ENCODE measurements around the gene EPG5. TPM values are rescaled to one million over a fixed set of nuclear protein-coding genes. Genes with fewer than 3 reads are reported as not detected.

The EPG5 gene
- total and polyA plus RNA-seq, 10 of the 15 experiments (the other 5 are each of a cell fraction or from before 2014, with no cell fraction given): 1.9 to 27.7 (median 9.0) TPM

DNA sequence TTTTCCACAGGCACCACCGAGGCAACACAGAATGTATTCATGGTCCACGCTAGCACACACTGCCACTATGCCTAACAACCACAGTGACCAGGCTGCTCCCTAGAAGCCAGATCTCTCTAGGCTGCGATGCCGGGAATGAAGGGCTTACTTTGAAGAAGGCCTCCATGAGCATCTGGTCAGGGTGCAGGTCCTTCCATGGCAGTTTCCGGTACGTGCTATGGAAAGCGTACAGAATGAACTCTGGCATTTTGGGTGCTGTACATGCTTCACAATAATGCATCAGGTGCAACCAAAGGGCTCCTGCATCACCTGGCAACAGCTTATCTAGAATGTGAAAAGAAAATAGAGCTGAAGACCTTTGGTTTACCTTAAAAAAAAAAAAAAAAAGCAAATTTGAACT is 96.7 kb downstream of the EPG5 start:
- DNase-seq (ENCODE audit: low read depth, low spot score) (no peak), FAIRE-seq (no peak), ATAC-seq (no peak)
- Histone ChIP-seq H3K4me3 (no peak overlapping the region), H4K20me1 (ENCODE audit: control insufficient read depth, insufficient read depth) (no peaks in the 10 kb centered on the region), H3K27ac (ENCODE audit: control insufficient read depth, insufficient read depth) (no peak overlapping the region), H3K4me2 (ENCODE audit: control insufficient read depth, insufficient read depth) (no peak overlapping the region), H3K4me1 (ENCODE audit: control insufficient read depth, insufficient read depth, low read length) (peaks cover 18% of the 10 kb centered on the region), H3K9me3 (replicated peaks; ENCODE audit: control insufficient read depth, insufficient read depth, low read length) (peaks cover 18% of the 10 kb centered on the region), H2AFZ (ENCODE audit: control insufficient read depth, low read depth, low read length) (no peak overlapping the region), H3K9ac (ENCODE audit: control insufficient read depth, insufficient read depth, low read length) (no peak overlapping the region), H3K36me3 (ENCODE audit: control insufficient read depth in 2 of 2, insufficient read depth in 2 of 2, low read length in 1 of 2) (peaks cover 4 to 16% of the 10 kb centered on the region in 2 experiments; a peak in 3 of 4 replicates), H3K79me2 (ENCODE audit: control insufficient read depth, insufficient read depth, low read length) (no peaks in the 10 kb centered on the region), H3K27me3 (replicated peaks in 1 of 2; ENCODE audit: control insufficient read depth in 2 of 2, insufficient read depth in 2 of 2, low read length in 1 of 2) (no peaks in the 10 kb centered on the region)
- RAD21 ChIA-PET (ENCODE audit: unreplicated experiment): interaction anchor here (0.8 kb wide), 1 partner anchor 9 kb away, joined by 4 read pairs; no protein-coding TSS in a partner anchor
- intact Hi-C loops (cut with micrococcal nuclease; ENCODE audit: unreplicated experiment): no loop called here
- in situ Hi-C loops (cut with MboI): no loop called here
- POLR2A ChIA-PET: no interaction called here
- BruUV-seq (replicated peaks): no TSS peak
- CTCF ChIA-PET: interaction anchor here (0.6 to 10.8 kb wide), 3 partner anchors 9 to 204 kb away, joined by 3 to 81 read pairs (median 4); no protein-coding TSS in a partner anchor
- TF ChIP-seq TCF7 (IDR thresholded peaks at IDR 0.05; ENCODE audit: borderline replicate concordance) (no peak), MEF2A (IDR thresholded peaks at IDR 0.05; ENCODE audit: insufficient read depth, low read depth, low read length) (no peak), ZNF24 (IDR thresholded peaks at IDR 0.05) (no peak), ESRRA (IDR thresholded peaks at IDR 0.05; ENCODE audit: low read length) (no peak), CBX5 (IDR thresholded peaks at IDR 0.05; ENCODE audit: low read depth) (no peak), ZNF622 (IDR thresholded peaks at IDR 0.05) (no peak), PAX8 (IDR thresholded peaks at IDR 0.05) (no peak), BMI1 (IDR thresholded peaks at IDR 0.05; ENCODE audit: borderline replicate concordance) (no peak)
- TF ChIP-seq, protein P1, sequence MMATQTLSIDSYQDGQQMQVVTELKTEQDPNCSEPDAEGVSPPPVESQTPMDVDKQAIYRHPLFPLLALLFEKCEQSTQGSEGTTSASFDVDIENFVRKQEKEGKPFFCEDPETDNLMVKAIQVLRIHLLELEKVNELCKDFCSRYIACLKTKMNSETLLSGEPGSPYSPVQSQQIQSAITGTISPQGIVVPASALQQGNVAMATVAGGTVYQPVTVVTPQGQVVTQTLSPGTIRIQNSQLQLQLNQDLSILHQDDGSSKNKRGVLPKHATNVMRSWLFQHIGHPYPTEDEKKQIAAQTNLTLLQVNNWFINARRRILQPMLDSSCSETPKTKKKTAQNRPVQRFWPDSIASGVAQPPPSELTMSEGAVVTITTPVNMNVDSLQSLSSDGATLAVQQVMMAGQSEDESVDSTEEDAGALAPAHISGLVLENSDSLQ (IDR thresholded peaks at IDR 0.05): no peak
- TF ChIP-seq, protein P2, sequence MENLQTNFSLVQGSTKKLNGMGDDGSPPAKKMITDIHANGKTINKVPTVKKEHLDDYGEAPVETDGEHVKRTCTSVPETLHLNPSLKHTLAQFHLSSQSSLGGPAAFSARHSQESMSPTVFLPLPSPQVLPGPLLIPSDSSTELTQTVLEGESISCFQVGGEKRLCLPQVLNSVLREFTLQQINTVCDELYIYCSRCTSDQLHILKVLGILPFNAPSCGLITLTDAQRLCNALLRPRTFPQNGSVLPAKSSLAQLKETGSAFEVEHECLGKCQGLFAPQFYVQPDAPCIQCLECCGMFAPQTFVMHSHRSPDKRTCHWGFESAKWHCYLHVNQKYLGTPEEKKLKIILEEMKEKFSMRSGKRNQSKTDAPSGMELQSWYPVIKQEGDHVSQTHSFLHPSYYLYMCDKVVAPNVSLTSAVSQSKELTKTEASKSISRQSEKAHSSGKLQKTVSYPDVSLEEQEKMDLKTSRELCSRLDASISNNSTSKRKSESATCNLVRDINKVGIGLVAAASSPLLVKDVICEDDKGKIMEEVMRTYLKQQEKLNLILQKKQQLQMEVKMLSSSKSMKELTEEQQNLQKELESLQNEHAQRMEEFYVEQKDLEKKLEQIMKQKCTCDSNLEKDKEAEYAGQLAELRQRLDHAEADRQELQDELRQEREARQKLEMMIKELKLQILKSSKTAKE (IDR thresholded peaks at IDR 0.05; ENCODE audit: low read depth, poor library complexity, severe bottlenecking): no peak
- TF ChIP-seq, protein P3, sequence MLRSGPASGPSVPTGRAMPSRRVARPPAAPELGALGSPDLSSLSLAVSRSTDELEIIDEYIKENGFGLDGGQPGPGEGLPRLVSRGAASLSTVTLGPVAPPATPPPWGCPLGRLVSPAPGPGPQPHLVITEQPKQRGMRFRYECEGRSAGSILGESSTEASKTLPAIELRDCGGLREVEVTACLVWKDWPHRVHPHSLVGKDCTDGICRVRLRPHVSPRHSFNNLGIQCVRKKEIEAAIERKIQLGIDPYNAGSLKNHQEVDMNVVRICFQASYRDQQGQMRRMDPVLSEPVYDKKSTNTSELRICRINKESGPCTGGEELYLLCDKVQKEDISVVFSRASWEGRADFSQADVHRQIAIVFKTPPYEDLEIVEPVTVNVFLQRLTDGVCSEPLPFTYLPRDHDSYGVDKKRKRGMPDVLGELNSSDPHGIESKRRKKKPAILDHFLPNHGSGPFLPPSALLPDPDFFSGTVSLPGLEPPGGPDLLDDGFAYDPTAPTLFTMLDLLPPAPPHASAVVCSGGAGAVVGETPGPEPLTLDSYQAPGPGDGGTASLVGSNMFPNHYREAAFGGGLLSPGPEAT (IDR thresholded peaks at IDR 0.05; ENCODE audit: low read depth): no peak
- SMC1A ChIA-PET (ENCODE audit: uncharacterized antibody, unreplicated experiment): interaction anchor here (0.8 to 2.1 kb wide), 4 partner anchors 10 to 204 kb away, joined by 3 to 5 read pairs (median 4); no protein-coding TSS in a partner anchor
- WGBS (ENCODE audit: insufficient coverage, insufficient replicate concordance, low lambda C conversion rate, missing lambda C conversion rate): 98% methylated on average over 7 of the region's 7 CpGs
